HG02798 (cell line): ENCODE measurements around the gene ARID5B.
"Not testable (repeated sequence)": the region's sequence is repeated elsewhere in the genome, so short reads cannot be mapped to it uniquely, and the experiment has no call there.

ENCODE experiments used
- ATAC-seq: cut with Tn5 transposase; IDR thresholded peaks from one replicate; pipeline ENCODE4 v1.9.1; 2021; ENCODE audit warnings: mild to moderate bottlenecking; ENCODE audit not compliant: unreplicated experiment, poor library complexity

ARID5B gene

DNA sequence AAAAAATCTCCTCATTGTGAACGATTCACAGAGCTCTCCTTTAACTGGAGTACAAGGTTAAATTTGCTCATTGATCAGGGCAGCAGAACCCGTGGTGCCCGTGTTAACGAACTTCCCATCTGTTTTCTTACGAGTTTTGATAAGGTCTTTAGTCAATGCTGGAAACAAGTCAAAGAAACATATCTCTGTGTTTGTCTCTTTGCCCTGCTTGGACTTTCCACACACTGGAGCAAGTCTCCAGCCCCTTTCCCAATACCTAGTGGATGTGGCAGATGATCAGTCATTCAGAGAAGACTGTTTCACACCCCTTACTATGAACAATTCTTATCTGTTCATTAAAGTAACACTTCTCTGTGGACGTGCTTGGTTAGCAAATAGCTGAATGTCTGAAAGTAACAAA, 121.3 kb downstream of the ARID5B start:
- no peak for ATAC-seq

DNA sequence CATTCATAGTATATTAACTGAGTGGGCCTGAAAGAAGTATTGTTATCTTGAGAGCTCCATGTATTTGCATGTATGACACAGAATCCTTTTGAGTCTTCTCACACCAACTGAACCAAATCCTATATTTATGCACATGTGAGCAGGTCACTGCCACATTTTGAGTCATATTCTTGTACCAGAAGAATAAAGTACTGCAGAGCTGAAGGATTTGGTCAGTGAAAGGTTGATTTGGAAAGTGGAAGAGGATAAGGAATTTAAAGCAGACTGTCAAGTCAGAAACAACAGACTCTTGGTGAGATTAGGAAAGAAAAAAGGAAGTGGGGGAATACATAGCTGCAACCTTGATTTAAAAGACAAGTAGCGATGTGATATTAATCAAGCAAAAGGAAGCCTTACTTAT, 121.8 kb downstream of the ARID5B start:
- no peak for ATAC-seq

DNA sequence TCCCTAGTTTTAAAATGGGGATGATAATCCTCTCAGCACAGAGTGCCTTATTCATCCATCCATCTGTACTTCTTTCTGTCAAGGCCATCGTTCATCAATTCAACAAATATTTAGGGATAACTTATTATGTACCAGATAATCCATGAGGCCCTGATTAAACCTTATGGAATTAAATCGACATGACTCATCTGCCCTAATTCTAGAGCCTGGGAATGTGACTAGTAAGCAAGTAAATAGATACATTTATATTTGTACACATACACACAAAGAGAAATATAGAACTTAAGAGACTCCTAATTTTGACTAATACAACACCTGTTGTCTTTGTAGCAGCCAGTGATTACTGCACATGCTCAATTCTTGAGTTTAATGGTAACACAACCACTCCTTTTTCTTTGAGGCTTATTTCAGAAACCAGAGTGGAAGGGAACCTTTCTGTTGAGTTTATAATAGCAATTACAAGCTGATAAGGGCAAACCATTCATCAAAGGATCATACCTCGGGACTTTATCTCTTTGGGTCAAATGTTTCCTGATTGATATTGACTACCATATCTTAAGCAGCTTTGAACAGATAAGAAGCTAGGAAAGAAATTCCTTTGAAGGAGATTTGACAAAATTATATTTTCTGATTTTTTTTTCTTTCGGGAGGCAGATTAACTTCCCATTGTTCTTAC, 122.7 kb downstream of the ARID5B start:
- no peak for ATAC-seq

DNA sequence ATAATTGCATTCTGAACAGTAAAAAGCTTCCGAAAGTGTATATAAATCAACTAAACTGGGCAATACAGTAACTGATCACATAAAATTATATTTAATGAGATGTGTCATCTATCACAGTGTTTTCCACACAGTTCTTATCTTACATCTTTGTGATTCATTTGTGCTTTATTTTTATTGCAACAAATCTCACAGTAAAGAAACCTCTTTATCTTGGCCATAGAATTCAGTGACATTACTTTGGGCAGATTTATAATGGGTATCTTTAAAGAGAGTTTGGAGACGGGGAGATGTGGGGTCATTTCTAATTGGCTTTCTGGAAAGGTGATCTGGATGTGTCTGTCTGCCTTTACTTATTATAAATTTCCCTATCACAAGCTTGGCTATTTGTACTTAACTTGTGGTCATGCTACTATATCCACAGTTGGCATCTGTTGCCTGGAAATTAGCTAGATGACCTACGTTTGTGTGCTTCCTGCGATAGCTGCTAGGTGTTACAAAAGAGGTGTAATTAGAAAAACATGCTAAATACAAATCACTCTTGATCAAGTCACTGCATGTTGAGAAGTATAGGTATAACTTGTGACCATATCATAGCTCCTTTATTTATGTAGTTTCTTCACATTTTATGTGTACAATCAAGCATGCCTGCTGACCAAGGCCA, 123.8 kb downstream of the ARID5B start:
- ATAC-seq = no peak

DNA sequence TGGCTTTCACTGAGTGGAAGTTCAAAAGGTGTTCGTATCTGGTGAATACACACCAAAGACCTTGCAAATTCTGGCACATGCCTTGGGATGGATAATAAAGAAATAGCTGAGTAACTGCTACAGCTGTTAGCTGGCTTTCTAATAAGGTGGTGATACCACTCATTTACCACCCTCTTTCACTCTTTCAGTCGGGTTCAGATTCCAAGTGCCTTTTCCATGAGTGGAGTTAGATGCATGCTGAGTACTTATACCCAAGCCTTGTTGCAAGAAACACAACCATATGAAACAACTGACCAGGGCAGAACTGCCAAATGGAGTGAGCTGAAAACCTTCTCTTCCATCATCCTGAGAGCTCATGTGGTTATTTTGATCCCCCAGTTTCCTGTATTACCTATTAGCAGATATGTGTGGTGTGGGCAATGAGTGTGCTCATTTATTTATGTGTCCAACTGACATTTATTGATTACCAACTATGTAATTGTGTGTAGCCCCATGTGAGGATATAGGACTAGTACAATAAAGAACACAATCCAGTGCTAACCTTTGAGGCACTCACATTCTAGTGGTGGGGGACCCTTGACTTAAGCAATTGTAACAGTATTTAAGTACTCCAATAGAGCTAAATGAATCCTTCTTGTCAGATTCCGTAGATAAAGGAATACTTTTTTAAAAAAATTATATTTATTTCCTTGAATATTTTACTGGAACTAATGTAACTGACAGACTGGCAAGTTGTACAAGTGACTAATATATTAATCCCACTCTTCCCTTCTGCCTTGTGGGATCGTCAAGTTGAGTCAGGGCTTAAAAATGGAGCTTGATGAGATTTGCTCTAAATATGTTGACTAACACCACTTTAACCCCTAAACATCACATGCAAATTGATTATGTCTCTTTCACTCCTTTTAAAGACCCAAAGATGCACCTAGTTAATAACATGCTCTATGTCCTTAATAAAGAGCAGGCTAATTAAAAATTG, 124.7 kb downstream of the ARID5B start:
- no peak for ATAC-seq

DNA sequence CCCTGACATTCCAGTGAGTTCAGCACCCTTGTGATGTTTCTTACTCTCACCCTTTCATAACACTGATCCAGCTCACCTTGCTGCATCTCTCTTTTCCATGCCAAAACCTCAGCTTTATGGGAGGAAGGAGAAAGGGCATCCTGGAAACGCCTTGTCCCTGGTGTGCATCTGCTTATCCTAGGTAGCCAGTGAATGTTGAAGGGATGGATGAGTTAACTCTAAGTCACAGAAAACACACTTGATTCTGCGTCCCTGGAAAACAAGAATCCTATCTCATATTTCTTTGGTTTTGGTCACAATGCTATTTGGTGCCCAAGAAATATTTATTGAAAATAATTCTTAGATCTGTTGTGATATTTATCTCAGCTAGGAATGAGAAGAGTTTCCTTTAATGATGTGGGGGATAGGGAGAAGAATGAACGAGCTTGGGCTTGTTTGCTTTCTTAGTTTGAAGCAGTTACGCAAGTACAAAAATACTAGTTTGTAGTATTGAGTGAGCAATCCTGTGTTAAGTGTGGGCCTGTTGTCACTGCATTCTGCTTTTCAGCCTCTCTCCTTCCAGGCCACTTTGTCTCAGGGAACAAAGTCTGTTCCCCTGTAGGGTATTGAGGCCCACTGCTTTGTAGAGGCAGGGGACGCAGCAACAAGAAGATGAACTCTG, 126.5 kb downstream of the ARID5B start:
- ATAC-seq = no peak

DNA sequence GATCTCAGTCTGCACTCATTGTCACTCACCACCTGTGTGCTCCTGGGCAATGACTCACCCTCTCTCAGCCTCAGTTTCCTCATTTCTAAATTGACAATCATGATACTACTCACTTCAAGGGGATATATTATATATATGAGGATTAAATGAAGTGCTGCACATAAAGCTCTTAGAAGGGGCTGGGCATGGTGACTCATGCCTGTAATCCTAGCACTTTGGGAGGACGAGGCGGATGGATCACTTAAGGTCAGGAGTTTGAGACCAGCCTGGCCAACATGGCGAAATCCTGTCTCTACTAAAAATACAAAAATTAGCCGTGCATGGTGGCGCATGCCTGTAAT, 127.0 kb downstream of the ARID5B start:
- not testable (repeated sequence) for ATAC-seq

DNA sequence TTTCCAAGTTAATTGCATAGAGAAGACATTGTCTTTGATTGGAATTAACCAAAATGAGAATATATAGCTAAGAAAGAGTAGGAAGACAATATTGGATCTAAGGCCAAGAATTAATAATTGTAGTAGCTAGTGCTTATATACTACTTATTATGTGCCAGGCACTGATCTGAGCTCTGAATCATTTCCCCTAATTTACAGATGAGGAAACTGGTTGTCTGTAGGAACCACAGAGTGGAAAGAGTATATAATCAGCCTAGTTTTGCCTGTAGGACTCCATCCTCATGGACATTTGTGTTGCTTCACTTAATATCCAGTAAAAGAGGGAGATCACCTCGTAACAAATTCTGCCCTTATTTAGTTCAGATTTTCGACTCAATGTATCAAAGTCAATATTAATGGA, 127.9 kb downstream of the ARID5B start:
- ATAC-seq = no peak

DNA sequence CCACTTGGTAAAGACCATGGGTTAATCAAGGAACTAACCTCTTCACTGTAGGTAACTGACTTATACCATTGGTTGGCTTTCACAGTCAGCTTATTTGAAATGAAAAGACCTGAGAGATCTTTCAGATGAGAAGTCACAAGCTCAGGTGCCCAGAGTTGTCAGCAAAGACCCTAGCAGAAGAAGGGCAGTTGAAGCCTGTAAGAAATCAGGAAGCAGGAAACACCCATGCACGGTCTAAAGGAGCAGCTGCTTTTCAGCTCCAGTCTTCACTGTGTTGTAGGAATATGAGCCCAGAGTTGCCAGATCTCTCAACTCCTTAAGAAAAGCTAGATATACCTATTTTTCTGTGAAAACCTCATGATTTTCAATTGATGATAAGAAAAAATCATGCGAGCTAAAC, 130.0 kb downstream of the ARID5B start:
- no peak for ATAC-seq

DNA sequence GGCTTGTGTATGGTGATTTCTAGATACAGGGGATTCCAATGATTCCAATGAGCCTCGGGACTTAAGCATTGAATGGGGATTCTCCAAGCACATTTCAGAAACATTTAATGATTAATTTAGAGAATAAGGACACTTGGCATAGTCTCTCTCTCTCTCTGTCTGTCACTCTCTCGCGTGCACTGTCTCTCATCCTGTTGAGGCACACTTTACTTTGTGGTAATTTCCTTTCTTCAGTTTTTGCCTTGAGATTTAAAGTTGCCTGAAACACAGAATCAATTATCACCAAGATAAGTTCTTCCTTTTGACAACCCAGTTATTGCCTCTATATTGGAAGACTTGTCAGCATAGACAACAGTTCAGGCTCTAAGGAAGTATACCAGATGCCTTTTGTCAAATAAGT, 131.6 kb downstream of the ARID5B start:
- no peak for ATAC-seq

DNA sequence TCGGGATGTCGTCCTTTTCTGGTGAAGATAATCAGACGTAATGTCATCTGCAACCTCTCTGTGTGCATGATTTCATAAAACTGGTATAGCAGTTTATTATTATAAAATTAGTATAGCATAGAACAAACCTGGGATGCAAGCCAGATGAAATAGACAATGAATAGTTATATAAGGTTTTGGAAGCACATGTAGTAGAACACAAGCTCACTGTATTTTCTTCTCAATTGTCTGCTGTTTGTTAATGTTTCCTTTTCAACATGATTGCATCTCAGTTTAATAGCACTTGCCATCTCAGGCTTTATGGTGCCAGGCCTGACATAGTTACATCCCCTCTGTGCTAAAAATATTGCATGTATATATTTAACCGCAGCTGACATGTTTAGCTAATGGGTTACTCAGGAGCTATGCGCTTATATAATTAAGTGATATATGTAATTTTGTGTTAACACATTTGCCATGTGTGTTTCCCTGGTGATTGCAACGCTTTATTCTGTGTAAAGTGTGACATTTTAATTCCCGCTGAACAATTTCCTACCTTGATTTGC, 132.7 kb downstream of the ARID5B start:
- ATAC-seq = no peak

DNA sequence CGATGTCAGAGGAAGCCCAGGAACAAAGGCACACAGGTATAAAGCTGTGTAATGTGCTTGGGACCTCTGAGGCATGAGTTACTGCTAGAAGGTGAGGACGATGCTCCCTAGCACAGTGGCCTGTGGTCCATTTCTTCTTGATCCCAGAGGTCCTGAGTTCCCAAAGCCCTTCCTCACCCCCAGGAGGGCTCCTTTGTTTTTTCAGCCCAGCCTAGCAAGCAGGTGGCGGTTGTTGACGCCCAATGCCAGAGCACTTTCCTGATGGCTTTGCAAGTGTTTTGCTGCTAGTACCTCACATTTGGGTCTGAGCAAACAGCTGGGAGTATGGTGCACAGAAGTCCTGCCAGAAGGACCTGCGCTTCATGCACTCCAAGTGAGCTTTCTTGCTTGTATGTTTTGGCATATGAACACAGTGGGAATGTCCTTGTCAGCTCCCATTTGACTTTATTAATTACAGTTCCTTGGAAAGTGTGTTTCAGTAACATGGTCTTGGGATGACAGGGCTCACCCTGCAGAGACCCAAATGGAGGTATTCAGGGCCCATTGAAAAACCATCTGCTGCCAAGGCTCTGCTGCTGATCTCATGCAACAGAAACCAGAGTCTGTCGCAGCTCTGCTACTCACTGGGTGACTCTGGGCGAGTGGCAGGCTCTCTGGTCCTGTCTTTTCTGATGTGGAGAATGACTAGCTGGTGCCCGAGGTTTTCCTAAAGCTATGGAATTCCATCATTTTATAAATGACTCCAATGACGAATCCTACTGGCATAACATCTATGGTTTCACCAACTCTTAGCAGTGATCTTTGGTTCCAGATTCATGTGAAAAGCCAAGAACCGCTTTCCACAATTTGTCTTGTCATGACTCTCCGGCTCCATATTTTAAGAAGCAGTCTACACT, 134.9 kb downstream of the ARID5B start:
- no peak for ATAC-seq

DNA sequence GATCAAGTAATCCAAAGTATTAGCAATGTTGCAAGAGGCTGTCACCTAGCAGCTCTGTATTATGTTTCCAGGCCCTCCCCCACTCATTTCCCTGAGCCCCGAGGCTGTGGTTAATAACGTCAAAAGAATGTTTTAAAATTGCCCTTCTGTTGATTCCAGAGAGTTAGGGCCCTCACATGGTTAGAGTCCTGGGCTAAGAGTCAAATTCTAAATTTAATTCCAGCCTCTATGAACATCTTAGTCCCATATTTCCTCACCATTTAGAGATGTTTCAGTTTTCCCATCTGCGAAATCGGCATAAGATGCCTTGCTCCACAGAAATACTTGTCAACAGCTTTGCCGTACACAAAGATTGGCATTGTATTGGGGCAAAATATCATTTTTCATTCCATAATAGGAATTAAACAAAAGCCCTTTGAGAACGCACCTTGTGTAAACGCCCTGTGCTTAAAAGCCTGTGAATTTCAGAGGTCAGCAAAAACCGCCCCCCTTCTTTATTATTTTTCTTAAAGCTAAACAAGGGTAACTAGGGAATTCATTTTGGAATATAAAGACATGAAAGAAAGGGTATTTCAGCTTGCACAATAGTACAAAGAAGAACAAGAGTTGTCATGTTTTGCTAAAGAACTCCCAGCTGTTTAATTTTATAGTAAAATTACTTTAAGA, 135.8 kb downstream of the ARID5B start:
- ATAC-seq = no peak

DNA sequence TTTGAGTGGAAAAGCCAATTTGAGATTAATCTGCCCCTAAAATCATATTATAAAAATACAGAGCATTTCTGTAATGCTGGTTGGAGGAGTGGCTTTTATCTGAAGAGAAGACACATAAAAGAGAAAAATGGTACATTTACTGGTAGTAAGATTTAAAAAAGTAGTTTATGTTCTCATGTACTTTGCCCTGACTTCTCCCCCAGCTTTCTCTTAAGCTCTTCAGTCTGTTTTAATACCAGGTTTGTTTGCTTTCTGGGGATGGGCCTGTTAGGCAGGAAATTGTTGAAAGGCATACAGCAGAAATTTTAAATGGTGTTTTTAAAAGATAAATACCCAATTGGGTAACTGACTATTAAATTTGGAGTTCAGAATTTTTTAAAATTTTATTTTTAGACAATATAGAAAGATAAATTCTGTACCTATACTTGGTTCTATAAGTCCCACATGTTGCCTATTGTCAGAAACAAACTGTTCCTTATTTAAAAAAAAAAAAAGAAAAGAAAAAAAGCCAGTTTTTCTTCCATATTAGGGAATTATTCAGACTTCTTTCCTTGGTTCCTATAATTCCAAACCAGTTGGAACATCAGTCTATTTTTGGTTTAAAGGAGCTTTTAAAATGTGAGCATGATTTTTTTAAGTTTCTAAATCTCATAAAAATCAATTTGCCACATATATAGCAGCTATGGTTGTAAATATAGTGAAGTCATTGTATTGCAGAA, 136.6 kb downstream of the ARID5B start:
- no peak for ATAC-seq

DNA sequence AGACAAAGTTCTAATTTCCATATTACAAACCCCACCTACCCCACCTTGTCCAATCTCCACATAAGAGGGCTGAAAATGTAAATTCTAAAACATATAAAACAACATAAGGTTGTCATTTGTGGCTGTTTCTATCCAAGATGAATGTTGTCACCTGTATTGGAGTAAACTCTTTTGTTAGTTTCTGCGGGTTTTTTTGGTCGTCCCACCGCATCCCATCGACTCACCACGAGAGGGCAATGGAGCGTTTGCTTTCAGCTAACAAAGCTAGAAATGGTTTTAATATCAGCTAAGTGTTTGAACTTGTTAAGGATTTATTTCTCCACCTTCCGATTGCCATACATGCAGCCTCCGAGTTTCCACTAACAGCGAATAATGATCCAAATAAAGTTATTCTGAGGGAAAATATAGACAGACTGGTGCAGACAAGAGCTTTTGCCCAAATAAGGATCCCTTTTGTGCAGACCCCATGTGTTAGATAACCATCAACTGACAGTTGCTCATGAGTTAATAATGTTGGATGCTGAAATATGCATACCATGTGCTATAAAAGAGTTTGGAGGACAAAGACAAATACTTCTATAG, 137.2 kb downstream of the ARID5B start:
- ATAC-seq = peak; percentile 68

DNA sequence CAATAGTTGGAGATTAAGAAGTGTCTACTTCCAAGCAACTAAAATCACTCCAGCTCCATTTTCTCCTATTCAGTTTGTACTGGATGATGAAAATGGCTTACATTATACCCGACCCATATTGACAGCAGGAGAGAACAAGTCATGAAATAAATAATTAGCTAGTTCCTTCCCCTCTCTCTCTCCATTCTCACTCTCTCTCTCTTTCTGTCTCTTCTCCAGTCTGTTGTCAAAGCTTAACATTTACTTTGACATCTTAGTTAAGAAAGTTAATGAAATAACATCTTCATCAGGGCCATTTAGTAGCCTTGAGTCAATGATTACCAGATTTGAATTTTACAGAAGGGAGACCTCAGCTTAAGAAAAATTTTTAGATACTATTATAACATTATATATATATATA, 138.5 kb downstream of the ARID5B start:
- no peak for ATAC-seq

DNA sequence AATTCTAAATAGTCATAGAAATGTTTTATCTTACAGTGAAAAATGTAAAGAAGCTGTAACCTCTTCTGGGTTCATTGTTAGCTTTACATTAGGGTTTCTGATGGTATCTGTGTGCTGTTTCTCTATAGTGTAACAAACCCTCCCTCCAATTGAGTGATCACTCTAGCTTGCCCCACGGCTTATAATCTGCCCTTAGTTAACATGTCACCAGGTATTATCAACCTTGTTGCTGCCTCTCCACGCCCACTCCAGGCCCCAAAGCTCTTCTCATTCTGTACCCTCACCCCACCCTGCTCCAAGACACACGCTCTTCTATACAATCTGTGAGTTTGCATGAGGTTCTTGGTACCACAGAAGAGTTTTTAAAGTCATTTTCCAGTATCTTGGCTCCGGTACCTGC, 139.4 kb downstream of the ARID5B start:
- ATAC-seq = no peak

DNA sequence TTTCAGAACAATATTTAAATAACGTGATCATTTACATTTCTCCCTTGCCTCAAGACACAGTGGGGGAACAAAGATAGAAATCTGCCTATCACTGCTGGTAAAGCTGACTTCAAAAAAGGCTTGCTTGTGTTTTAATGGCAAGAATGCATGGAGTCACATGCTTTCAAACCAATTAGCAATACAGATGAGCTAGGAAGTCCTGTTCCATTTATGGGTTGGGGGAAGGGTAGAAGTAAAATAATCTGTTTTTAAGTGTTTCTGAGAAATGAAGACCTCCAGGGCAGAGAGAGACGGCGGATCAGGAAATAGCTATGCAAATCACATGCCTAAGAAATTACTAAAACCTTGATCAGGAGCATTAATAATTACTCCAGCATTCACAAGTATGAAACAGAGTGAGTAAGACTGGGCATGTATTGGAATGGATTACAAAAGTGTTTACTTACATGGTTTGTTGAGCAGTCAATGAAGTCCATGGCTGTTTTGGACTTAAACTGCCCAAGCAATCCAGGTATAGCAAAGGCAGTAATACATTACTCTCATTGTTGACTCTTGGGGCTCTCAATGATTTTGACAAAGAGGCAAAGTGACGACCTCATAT, 142.0 kb downstream of the ARID5B start:
- ATAC-seq = no peak
